Sigmoid colon (tissue), 3 donors: ENCODE data around the gene ARNT2.

Experiments
- POLR2A ChIP-seq, 2 donors: fragments of 450-650 bp; IDR thresholded peaks; one replicate each; pipeline ENCODE4 v1.6.1; 2016; ENCODE audit warnings: antibody characterized with exemption in 2 of 2, mild to moderate bottlenecking in 2 of 2, moderate library complexity in 2 of 2
- TF ChIP-seq, protein P1 (sequence below), 4 experiments: fragments of 450-650 bp in 3 of 4; fragments of 200-600 bp in 1 of 4; IDR thresholded peaks; one replicate each; pipeline ENCODE4 v1.5.1; 2016 to 2019; ENCODE audit warnings: antibody characterized with exemption in 4 of 4, mild to moderate bottlenecking in 3 of 4, moderate library complexity in 2 of 4

DNA sequence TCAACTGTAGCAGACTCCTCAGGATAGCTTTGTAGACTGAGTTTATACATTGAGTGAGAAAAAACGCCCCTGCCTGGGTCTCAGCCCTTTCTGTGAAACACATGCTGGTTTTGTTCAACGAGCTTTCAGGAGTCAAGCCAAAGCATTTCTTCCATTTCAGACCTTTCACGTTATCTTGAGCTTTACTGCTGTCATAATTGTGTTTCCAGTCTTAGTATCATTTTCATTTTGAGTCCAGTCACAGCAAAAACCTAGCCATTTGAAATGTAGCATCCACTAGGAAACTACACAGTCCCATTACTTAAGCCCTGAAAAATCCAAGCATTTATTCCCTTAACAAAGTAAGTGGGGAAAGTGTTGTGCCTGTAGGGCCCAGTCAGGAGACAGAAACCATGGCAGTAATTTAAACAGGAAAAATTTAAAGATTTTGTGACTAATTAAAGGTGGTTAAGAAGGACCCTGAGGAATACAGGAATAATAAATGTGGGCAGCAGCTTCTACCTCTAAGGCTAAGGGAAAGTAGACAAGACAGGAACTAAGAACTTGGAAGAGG, 180.9 kb downstream of the ARNT2 start:
- TF ChIP-seq, protein P1, sequence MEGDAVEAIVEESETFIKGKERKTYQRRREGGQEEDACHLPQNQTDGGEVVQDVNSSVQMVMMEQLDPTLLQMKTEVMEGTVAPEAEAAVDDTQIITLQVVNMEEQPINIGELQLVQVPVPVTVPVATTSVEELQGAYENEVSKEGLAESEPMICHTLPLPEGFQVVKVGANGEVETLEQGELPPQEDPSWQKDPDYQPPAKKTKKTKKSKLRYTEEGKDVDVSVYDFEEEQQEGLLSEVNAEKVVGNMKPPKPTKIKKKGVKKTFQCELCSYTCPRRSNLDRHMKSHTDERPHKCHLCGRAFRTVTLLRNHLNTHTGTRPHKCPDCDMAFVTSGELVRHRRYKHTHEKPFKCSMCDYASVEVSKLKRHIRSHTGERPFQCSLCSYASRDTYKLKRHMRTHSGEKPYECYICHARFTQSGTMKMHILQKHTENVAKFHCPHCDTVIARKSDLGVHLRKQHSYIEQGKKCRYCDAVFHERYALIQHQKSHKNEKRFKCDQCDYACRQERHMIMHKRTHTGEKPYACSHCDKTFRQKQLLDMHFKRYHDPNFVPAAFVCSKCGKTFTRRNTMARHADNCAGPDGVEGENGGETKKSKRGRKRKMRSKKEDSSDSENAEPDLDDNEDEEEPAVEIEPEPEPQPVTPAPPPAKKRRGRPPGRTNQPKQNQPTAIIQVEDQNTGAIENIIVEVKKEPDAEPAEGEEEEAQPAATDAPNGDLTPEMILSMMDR (IDR thresholded peaks at IDR 0.05) = no peak
- no peak for TF ChIP-seq POLR2A (IDR thresholded peaks at IDR 0.05)
